K562 (cell line): Measurements from ENCODE around the gene INPP1. TPM values are rescaled to one million over a fixed set of nuclear protein-coding genes. Genes with fewer than 3 reads are reported as not detected.
A peak's percentile ranks its signal among the peaks of the same experiment; 100 is the strongest.

Experiments
- CXXC5 ChIP-seq: fragments of 250-450 bp; sonication (Bioruptor Pico); IDR thresholded peaks from 2 replicates; pipeline ENCODE4 v1.8.0; 2022; ENCODE audit warnings: inconsistent platforms, mild to moderate bottlenecking, moderate library complexity
- EZH2 ChIP-seq: IDR thresholded peaks from 2 replicates; pipeline ENCODE4 v1.6.1; 2012; ENCODE audit warnings: low read depth, mild to moderate bottlenecking, inconsistent platforms, low read length, borderline replicate concordance
- FOXP1 ChIP-seq: sonication (generic); formaldehyde crosslinking; IDR thresholded peaks from 2 replicates; pipeline ENCODE4 v1.8.0; 2022; ENCODE audit warnings: mild to moderate bottlenecking, missing genetic modification reagents
- NCOA6 ChIP-seq: fragments of 450-650 bp; IDR thresholded peaks from 2 replicates; pipeline ENCODE4 v1.6.1; 2017; ENCODE audit warnings: mild to moderate bottlenecking
- PCBP2 ChIP-seq: fragments of 200-400 bp; formaldehyde crosslinking; IDR thresholded peaks from 2 replicates; pipeline ENCODE4 v1.6.1; 2018; ENCODE audit warnings: low read length, low read depth, mild to moderate bottlenecking, moderate library complexity; ENCODE audit not compliant: poor library complexity, severe bottlenecking
- PHF21A ChIP-seq: fragments of 450-650 bp; IDR thresholded peaks from 2 replicates; pipeline ENCODE4 v1.6.1; 2017; ENCODE audit warnings: low read depth, borderline replicate concordance
- PTRF ChIP-seq: fragments of 450-650 bp; IDR thresholded peaks from 2 replicates; pipeline ENCODE4 v1.6.1; 2016; ENCODE audit warnings: mild to moderate bottlenecking, missing genetic modification characterization, missing compliant biosample characterization
- RCOR1 ChIP-seq, 2 experiments: IDR thresholded peaks; 2 replicates each; pipeline ENCODE4 v1.6.1; 2012; ENCODE audit warnings: low read depth in 2 of 2, low read length in 2 of 2, borderline replicate concordance in 1 of 2, improper control_type of control experiment in 1 of 2
- SIX5 ChIP-seq, 2 experiments: IDR thresholded peaks; 2 replicates each; pipeline ENCODE4 v1.6.1; 2011; ENCODE audit warnings: low read length in 2 of 2, borderline replicate concordance in 1 of 2, low read depth in 1 of 2, mild to moderate bottlenecking in 1 of 2, moderate library complexity in 1 of 2; ENCODE audit not compliant: insufficient read depth in 1 of 2
- SMAD3 ChIP-seq: fragments of 450-650 bp; formaldehyde crosslinking; conservative IDR thresholded peaks from 2 replicates; pipeline ENCODE4 v1.4.0; 2020; ENCODE audit warnings: mild to moderate bottlenecking
- TAF9B ChIP-seq: fragments of 450-650 bp; IDR thresholded peaks from 2 replicates; pipeline ENCODE4 v1.6.1; 2018; ENCODE audit warnings: mild to moderate bottlenecking; ENCODE audit not compliant: partially characterized antibody
- TCFL5 ChIP-seq: fragments of 250-450 bp; sonication (Bioruptor Pico); conservative IDR thresholded peaks from 2 replicates; pipeline ENCODE4 v1.6.1; 2021; ENCODE audit warnings: mild to moderate bottlenecking, moderate library complexity, matching md5 sums
- TOE1 ChIP-seq, 2 experiments: fragments of 450-650 bp in 1 of 2; sonication (generic) in 1 of 2; formaldehyde crosslinking in 1 of 2; IDR thresholded peaks; 2 replicates each; pipeline versions ENCODE4 v1.7.1 to v1.8.0; 2016 to 2022; ENCODE audit warnings: borderline replicate concordance in 2 of 2, mild to moderate bottlenecking in 2 of 2, antibody characterized with exemption in 1 of 2, inconsistent platforms in 1 of 2, low read depth in 1 of 2, missing genetic modification reagents in 1 of 2, moderate library complexity in 1 of 2
- ZFP1 ChIP-seq: fragments of 450-650 bp; formaldehyde crosslinking; IDR thresholded peaks from 2 replicates; pipeline ENCODE4 v1.4.0; 2020; ENCODE audit warnings: mild to moderate bottlenecking, mixed read lengths
- ZMIZ1 ChIP-seq, 2 experiments: fragments of 150-350 bp in 1 of 2; IDR thresholded peaks; 2 replicates each; pipeline ENCODE4 v1.6.1; 2012 to 2016; ENCODE audit warnings: low read depth in 2 of 2, low read length in 2 of 2, mild to moderate bottlenecking in 1 of 2, moderate library complexity in 1 of 2
- ZNF175 ChIP-seq: fragments of 200-800 bp; sonication (Bioruptor generic); IDR thresholded peaks from 2 replicates; pipeline ENCODE4 v1.6.1; 2016; ENCODE audit warnings: low read depth, mild to moderate bottlenecking, missing genetic modification characterization, missing compliant biosample characterization
- ZNF239 ChIP-seq: fragments of 250-450 bp; sonication (Bioruptor Pico); IDR thresholded peaks from 2 replicates; pipeline ENCODE4 v1.4.0; 2020; ENCODE audit warnings: mild to moderate bottlenecking
- ZNF324 ChIP-seq: fragments of 250-450 bp; sonication (Bioruptor Pico); IDR thresholded peaks from 2 replicates; pipeline ENCODE4 v1.4.0; 2020; ENCODE audit warnings: mild to moderate bottlenecking
- ZNF445 ChIP-seq: fragments of 250-450 bp; sonication (Bioruptor Pico); IDR thresholded peaks from 2 replicates; pipeline ENCODE4 v1.4.0; 2020; ENCODE audit warnings: low read depth, mild to moderate bottlenecking, moderate library complexity
- ZNF609 ChIP-seq: sonication (generic); formaldehyde crosslinking; IDR thresholded peaks from 2 replicates; pipeline ENCODE4 v1.8.1; 2023; ENCODE audit warnings: missing genetic modification reagents, mild to moderate bottlenecking, borderline replicate concordance
- polyA plus RNA-seq, 8 experiments: library from polyadenylated mRNA; depleted of rRNA in 4 of 8; stranded (reverse) in 5 of 8; unstranded in 3 of 8; fragments of >200 nt; fragmentation: Nextera tagmentation in 2 of 8; fragmentation: Illumina TruSeq in 1 of 8; extraction: Ambion mirVana in 2 of 8; extraction: Trizol in 1 of 8; gene quantifications; 2 replicates each; pipeline versions ENCODE4 v1.2.1 to v1.2.3, GENCODE V29; 2011 to 2014; ENCODE audit warnings: inconsistent platforms in 1 of 8, missing spikeins in 1 of 8
- total RNA-seq, 7 experiments: library from RNA; depleted of rRNA in 6 of 7; stranded (reverse); fragments of >200 nt in 6 of 7; fragmentation: Illumina TruSeq in 2 of 7; extraction: Trizol in 2 of 7; gene quantifications; 2 replicates each; pipeline versions ENCODE4 v1.2.1 to v1.2.3, GENCODE V29; 2011 to 2021; ENCODE audit warnings: low replicate concordance in 1 of 7

Gene INPP1
- total and polyA plus RNA-seq, 9 of the 15 experiments (the other 6 are each of a cell fraction or from before 2014, with no cell fraction given), result 3.7 to 11.8 (median 6.5) TPM

- no peak for TF ChIP-seq TCFL5 (CRISPR knock-in tag)
- 0 out of 2 replicates have a peak, but pooled peaks have one; percentile 41 for TF ChIP-seq SMAD3 (CRISPR knock-in tag)
- no peak for TF ChIP-seq ZNF609 (CRISPR knock-in tag)
- no peak for TF ChIP-seq ZNF239
- no peak for TF ChIP-seq PHF21A
- 0 out of 2 replicates have a peak, but pooled peaks have one; percentile 53 for TF ChIP-seq TOE1 (IDR thresholded peaks at IDR 0.05; ENCODE audit: borderline replicate concordance)
- TF ChIP-seq TOE1 (CRISPR knock-in tag; IDR thresholded peaks at IDR 0.05; ENCODE audit: borderline replicate concordance, low read depth), result no peak
- no peak for TF ChIP-seq FOXP1 (CRISPR knock-in tag)
- TF ChIP-seq NCOA6, result no peak
- no peak for TF ChIP-seq ZNF324
- TF ChIP-seq SIX5 (IDR thresholded peaks at IDR 0.05; ENCODE audit: borderline replicate concordance in 1 of 2, insufficient read depth in 1 of 2, low read depth in 1 of 2, low read length in 2 of 2), result no peak
- TF ChIP-seq EZH2, result no peak
- no peak for TF ChIP-seq ZFP1 (CRISPR knock-in tag)
- no peak for TF ChIP-seq ZMIZ1 (IDR thresholded peaks at IDR 0.05; ENCODE audit: low read depth in 2 of 2, low read length in 2 of 2)
- TF ChIP-seq PTRF (tag), result no peak
- peak; percentile 96 for TF ChIP-seq CXXC5 (CRISPR knock-in tag)
- no peak for TF ChIP-seq ZNF175 (CRISPR knock-in tag)
- TF ChIP-seq ZNF445, result no peak
- TF ChIP-seq RCOR1 (IDR thresholded peaks at IDR 0.05; ENCODE audit: borderline replicate concordance in 1 of 2, low read depth in 2 of 2, low read length in 2 of 2), result peak in 1 of 2 experiments; percentile 92; a peak in 1 of 4 replicates
- TF ChIP-seq PCBP2, result no peak
- TF ChIP-seq TAF9B, result peak; percentile 71
These were observed 37.6 kb downstream of the INPP1 start (continued) for GRCh38 chr2:190380962-190381412.
